Measurements from ENCODE around the gene F13A1.

- TF ChIP-seq TAF1 (IDR thresholded peaks at IDR 0.05; ENCODE audit: low read depth, low read length): no peak
- TF ChIP-seq POLR2AphosphoS5 (IDR thresholded peaks at IDR 0.05; ENCODE audit: low read depth, low read length): no peak
- no peak for TF ChIP-seq POLR2A (IDR thresholded peaks at IDR 0.05; ENCODE audit: low read depth, low read length)
- peak; percentile 74 for TF ChIP-seq SPI1 (IDR thresholded peaks at IDR 0.05; ENCODE audit: low read depth, low read length)
- TF ChIP-seq POU2F2 (IDR thresholded peaks at IDR 0.05; ENCODE audit: low read depth, low read length): peak; percentile 88
Observed at GRCh38 chr6:6331946-6332601, 11.6 kb upstream of the F13A1 start.
